K562 (cell line): ENCODE measurements around the gene PBX2. TPM values are rescaled to one million over a fixed set of nuclear protein-coding genes. Genes with fewer than 3 reads are reported as not detected.

Source experiments
- DLX4 ChIP-seq: fragments of 250-450 bp; sonication (Bioruptor Pico); IDR thresholded peaks from 2 replicates; pipeline ENCODE4 v1.6.1; 2021; ENCODE audit warnings: mild to moderate bottlenecking
- NFRKB ChIP-seq: fragments of 450-650 bp; IDR thresholded peaks from 2 replicates; pipeline ENCODE4 v1.6.1; 2016; ENCODE audit warnings: low read depth
- RBM39 ChIP-seq: fragments of 200-400 bp; formaldehyde crosslinking; optimal IDR thresholded peaks from 2 replicates; pipeline ENCODE3; 2018; ENCODE audit warnings: low read depth, low read length
- RREB1 ChIP-seq: fragments of 250-450 bp; sonication (Bioruptor Pico); IDR thresholded peaks from 2 replicates; pipeline ENCODE4 v1.4.0; 2020
- SAFB2 ChIP-seq: fragments of 200-400 bp; formaldehyde crosslinking; IDR thresholded peaks from 2 replicates; pipeline ENCODE4 v1.6.1; 2018; ENCODE audit warnings: borderline replicate concordance, low read length, low read depth, moderate library complexity; ENCODE audit not compliant: severe bottlenecking
- ZNF23 ChIP-seq: fragments of 250-450 bp; sonication (Bioruptor Pico); IDR thresholded peaks from 2 replicates; pipeline ENCODE4 v1.4.0; 2020; ENCODE audit warnings: mild to moderate bottlenecking
- ZNF609 ChIP-seq: sonication (generic); formaldehyde crosslinking; IDR thresholded peaks from 2 replicates; pipeline ENCODE4 v1.8.1; 2023; ENCODE audit warnings: missing genetic modification reagents, mild to moderate bottlenecking, borderline replicate concordance
- ZNF780A ChIP-seq: fragments of 250-450 bp; sonication (Bioruptor Pico); IDR thresholded peaks from 2 replicates; pipeline ENCODE4 v1.5.0; 2021; ENCODE audit warnings: mild to moderate bottlenecking
- polyA plus RNA-seq, 8 experiments: library from polyadenylated mRNA; depleted of rRNA in 4 of 8; stranded (reverse) in 5 of 8; unstranded in 3 of 8; fragments of >200 nt; fragmentation: Nextera tagmentation in 2 of 8; fragmentation: Illumina TruSeq in 1 of 8; extraction: Ambion mirVana in 2 of 8; extraction: Trizol in 1 of 8; gene quantifications; 2 replicates each; pipeline versions ENCODE4 v1.2.1 to v1.2.3, GENCODE V29; 2011 to 2014; ENCODE audit warnings: inconsistent platforms in 1 of 8, missing spikeins in 1 of 8
- total RNA-seq, 7 experiments: library from RNA; depleted of rRNA in 6 of 7; stranded (reverse); fragments of >200 nt in 6 of 7; fragmentation: Illumina TruSeq in 2 of 7; extraction: Trizol in 2 of 7; gene quantifications; 2 replicates each; pipeline versions ENCODE4 v1.2.1 to v1.2.3, GENCODE V29; 2011 to 2021; ENCODE audit warnings: low replicate concordance in 1 of 7
- TF ChIP-seq, protein P1 (sequence below): fragments of 250-450 bp; sonication (Bioruptor Pico); IDR thresholded peaks from 2 replicates; pipeline ENCODE4 v1.5.0; 2021; ENCODE audit warnings: mild to moderate bottlenecking, moderate library complexity
- TF ChIP-seq, protein P2 (sequence below): fragments of 250-450 bp; sonication (Bioruptor Pico); IDR thresholded peaks from 2 replicates; pipeline ENCODE4 v1.8.0; 2022; ENCODE audit warnings: inconsistent platforms, mild to moderate bottlenecking, moderate library complexity, borderline replicate concordance

Gene PBX2
- total and polyA plus RNA-seq, 9 of the 15 experiments (the other 6 are each of a cell fraction or from before 2014, with no cell fraction given): 1.9 to 134 (median 62.5) TPM

DNA sequence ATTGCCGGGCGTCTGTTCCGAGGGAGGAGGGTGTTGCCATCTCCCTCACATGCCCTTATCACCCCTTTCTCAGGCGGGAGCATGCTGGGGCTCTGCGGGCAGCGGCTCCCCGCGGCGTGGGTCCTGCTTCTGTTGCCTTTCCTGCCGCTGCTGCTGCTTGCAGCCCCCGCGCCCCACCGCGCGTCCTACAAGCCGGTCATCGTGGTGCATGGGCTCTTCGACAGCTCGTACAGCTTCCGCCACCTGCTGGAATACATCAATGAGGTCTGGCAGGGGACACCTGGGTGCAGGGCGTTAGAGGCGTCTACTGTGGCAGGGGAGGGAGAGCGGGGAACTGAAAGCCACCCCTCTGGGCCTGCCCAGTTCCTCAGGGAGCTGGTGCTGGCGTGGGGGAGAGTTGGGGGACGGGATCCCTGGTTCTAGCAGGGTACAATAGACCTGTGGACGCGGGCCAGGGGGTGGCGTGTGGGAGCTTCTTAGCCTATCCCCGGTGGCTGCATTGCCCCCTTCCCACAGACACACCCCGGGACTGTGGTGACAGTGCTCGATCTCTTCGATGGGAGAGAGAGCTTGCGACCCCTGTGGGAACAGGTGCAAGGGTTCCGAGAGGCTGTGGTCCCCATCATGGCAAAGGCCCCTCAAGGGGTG is 35.4 kb downstream of the PBX2 start (continued):
- no peak for TF ChIP-seq ZNF609 (CRISPR knock-in tag)
- no peak for TF ChIP-seq ZNF23
- no peak for TF ChIP-seq NFRKB
- TF ChIP-seq DLX4 (CRISPR knock-in tag): no peak
- TF ChIP-seq, protein P1, sequence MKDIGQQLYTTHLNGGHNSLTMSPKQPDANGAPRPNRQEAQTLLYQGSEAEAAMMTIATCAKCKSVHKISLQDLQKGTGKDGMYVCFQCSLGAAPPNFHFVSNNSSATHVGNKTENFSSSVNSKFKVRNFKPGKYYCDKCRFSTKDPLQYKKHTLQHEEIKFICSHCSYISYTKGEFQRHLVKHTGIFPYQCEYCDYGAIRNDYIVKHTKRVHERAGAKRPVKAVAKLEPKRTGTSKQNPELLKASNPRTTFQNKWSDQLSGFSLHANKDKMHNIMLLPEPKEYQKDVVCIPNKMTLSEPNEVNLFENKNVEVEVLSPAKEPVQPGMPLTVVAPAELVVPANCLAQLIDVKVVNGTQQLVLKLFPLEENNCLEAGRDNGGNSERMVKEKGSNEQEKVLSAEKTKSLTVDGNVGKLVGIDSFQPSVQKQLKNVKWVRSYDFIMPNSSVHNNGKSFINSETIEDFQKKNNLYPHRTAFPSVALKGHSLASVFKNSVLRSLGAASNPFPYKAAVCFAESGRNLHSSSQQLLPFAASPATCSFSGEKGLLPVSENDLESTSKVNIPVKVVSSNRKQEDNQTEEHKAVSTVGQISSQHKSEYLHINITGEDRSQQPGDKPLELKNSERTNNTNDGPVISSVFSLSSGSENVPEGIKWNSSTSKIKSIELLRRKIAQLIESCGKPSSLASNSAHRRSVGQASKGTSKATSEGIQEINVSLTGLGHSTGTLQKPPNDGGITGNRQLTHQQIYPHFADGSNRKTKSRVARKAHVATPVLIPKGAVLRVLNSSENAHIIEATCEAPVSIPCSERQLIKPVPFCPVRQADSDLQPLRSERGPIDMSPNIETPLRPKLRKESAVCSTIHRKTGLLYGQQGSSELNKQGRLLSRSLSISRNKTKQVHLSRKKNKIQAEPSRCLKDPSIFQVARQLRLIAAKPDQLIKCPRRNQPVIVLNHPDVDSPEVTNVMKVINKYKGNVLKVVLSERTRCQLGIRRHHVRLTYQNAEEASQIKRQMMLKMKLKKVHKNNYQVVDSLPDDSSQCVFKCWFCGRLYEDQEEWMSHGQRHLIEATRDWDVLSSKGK (CRISPR knock-in tag): no peak
- TF ChIP-seq ZNF780A (CRISPR knock-in tag): no peak
- TF ChIP-seq RBM39: no peak
- TF ChIP-seq SAFB2: no peak
- TF ChIP-seq, protein P2, sequence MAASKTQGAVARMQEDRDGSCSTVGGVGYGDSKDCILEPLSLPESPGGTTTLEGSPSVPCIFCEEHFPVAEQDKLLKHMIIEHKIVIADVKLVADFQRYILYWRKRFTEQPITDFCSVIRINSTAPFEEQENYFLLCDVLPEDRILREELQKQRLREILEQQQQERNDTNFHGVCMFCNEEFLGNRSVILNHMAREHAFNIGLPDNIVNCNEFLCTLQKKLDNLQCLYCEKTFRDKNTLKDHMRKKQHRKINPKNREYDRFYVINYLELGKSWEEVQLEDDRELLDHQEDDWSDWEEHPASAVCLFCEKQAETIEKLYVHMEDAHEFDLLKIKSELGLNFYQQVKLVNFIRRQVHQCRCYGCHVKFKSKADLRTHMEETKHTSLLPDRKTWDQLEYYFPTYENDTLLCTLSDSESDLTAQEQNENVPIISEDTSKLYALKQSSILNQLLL: no peak
- TF ChIP-seq RREB1 (CRISPR knock-in tag): no peak
